HEK293 (cell line): ENCODE results near the gene HPCAL1.

Source experiments
- CTCF ChIA-PET: fragments of 350-600 bp; formaldehyde crosslinking; extraction: SDS; loops from one replicate; lab custom pipeline; 2021; ENCODE audit warnings: antibody characterized with exemption; lab: Yijun Ruan, JAX
- POLR2A ChIA-PET: fragments of 300-600 bp; formaldehyde crosslinking; extraction: SDS; loops from one replicate; lab custom pipeline; 2020; ENCODE audit warnings: antibody characterized with exemption, inconsistent platforms; lab: Yijun Ruan, JAX
- H3K27ac ChIP-seq: fragments of 200-500 bp; sonication (Bioruptor generic); 2 replicates; pipeline ENCODE4 v1.5.1; 2014; ENCODE audit warnings: low read depth, low read length, control low read depth, inconsistent platforms; ENCODE audit errors: extremely low read depth
- H3K36me3 ChIP-seq, 2 experiments: fragments of 200-500 bp in 1 of 2; sonication (Bioruptor generic) in 1 of 2; 1 replicate in 1 of 2; 2 replicates in 1 of 2; pipeline ENCODE4 v1.5.1; 2014 to 2017; ENCODE audit warnings: inconsistent platforms in 2 of 2, low read length in 2 of 2; ENCODE audit not compliant: control insufficient read depth in 2 of 2, insufficient read depth in 1 of 2
- H3K4me1 ChIP-seq: fragments of 200-500 bp; sonication (Bioruptor generic); 2 replicates; pipeline ENCODE4 v1.5.1; 2014; ENCODE audit warnings: mild to moderate bottlenecking, low read length, inconsistent platforms; ENCODE audit not compliant: control insufficient read depth, insufficient read depth
- H3K4me3 ChIP-seq: 2 replicates; pipeline ENCODE4 v1.5.1; 2011; ENCODE audit warnings: low read depth, mild to moderate bottlenecking, control low read depth, low read length, moderate library complexity
- H3K9me3 ChIP-seq: fragments of 200-500 bp; sonication (Bioruptor generic); 2 replicates; pipeline ENCODE4 v1.5.1; 2014; ENCODE audit warnings: low read depth, low read length, inconsistent platforms; ENCODE audit not compliant: control insufficient read depth, insufficient read depth
- BCL11B ChIP-seq: fragments of 450-650 bp; formaldehyde crosslinking; IDR thresholded peaks from 2 replicates; pipeline ENCODE4 v1.5.1; 2016; ENCODE audit warnings: low read depth, missing biosample characterization, missing genetic modification characterization
- GLIS2 ChIP-seq: fragments of 450-650 bp; formaldehyde crosslinking; IDR thresholded peaks from 2 replicates; pipeline ENCODE4 v1.5.1; 2016; ENCODE audit warnings: missing biosample characterization, missing genetic modification characterization
- OSR2 ChIP-seq: fragments of 450-650 bp; formaldehyde crosslinking; IDR thresholded peaks from 2 replicates; pipeline ENCODE4 v1.5.1; 2016; ENCODE audit warnings: missing biosample characterization, missing genetic modification characterization
- RBAK ChIP-seq: fragments of 450-650 bp; formaldehyde crosslinking; IDR thresholded peaks from 2 replicates; pipeline ENCODE4 v1.5.1; 2016; ENCODE audit warnings: missing biosample characterization, missing genetic modification characterization
- SP2 ChIP-seq: fragments of 450-650 bp; formaldehyde crosslinking; IDR thresholded peaks from 2 replicates; pipeline ENCODE4 v1.5.1; 2016; ENCODE audit warnings: missing biosample characterization, missing genetic modification characterization
- SP3 ChIP-seq: fragments of 450-650 bp; formaldehyde crosslinking; IDR thresholded peaks from 2 replicates; pipeline ENCODE4 v1.5.1; 2016; ENCODE audit warnings: missing biosample characterization, missing genetic modification characterization
- ZBTB20 ChIP-seq: fragments of 450-650 bp; formaldehyde crosslinking; IDR thresholded peaks from 2 replicates; pipeline ENCODE4 v1.5.1; 2016; ENCODE audit warnings: missing biosample characterization, missing genetic modification characterization
- ZBTB8A ChIP-seq: fragments of 450-650 bp; formaldehyde crosslinking; IDR thresholded peaks from 2 replicates; pipeline ENCODE4 v1.5.1; 2016; ENCODE audit warnings: missing biosample characterization, missing genetic modification characterization
- ZEB2 ChIP-seq: fragments of 450-650 bp; formaldehyde crosslinking; IDR thresholded peaks from 2 replicates; pipeline ENCODE4 v1.5.1; 2016; ENCODE audit warnings: missing biosample characterization, missing genetic modification characterization
- ZFP37 ChIP-seq: fragments of 450-650 bp; formaldehyde crosslinking; IDR thresholded peaks from 2 replicates; pipeline ENCODE4 v1.5.1; 2016; ENCODE audit warnings: missing biosample characterization, missing genetic modification characterization
- ZIC2 ChIP-seq: fragments of 450-650 bp; formaldehyde crosslinking; IDR thresholded peaks from 2 replicates; pipeline ENCODE4 v1.5.1; 2016; ENCODE audit warnings: missing biosample characterization, missing genetic modification characterization
- ZNF155 ChIP-seq: fragments of 450-650 bp; formaldehyde crosslinking; IDR thresholded peaks from 2 replicates; pipeline ENCODE4 v1.5.1; 2016; ENCODE audit warnings: missing biosample characterization, missing genetic modification characterization
- ZNF175 ChIP-seq: fragments of 450-650 bp; formaldehyde crosslinking; IDR thresholded peaks from 2 replicates; pipeline ENCODE4 v1.5.1; 2016; ENCODE audit warnings: missing biosample characterization, missing genetic modification characterization
- ZNF202 ChIP-seq: fragments of 450-650 bp; formaldehyde crosslinking; IDR thresholded peaks from 2 replicates; pipeline ENCODE4 v1.5.1; 2016; ENCODE audit warnings: missing biosample characterization, missing genetic modification characterization, borderline replicate concordance
- ZNF24 ChIP-seq: fragments of 450-650 bp; formaldehyde crosslinking; IDR thresholded peaks from 2 replicates; pipeline ENCODE4 v1.5.1; 2016; ENCODE audit warnings: missing biosample characterization, missing genetic modification characterization
- ZNF248 ChIP-seq: fragments of 450-650 bp; formaldehyde crosslinking; IDR thresholded peaks from 2 replicates; pipeline ENCODE4 v1.5.1; 2017; ENCODE audit warnings: missing biosample characterization, missing genetic modification characterization
- ZNF274 ChIP-seq, 2 experiments: fragments of 200-500 bp in 1 of 2; fragments of 450-650 bp in 1 of 2; sonication (Bioruptor generic) in 1 of 2; formaldehyde crosslinking in 1 of 2; IDR thresholded peaks; 2 replicates each; pipeline versions ENCODE4 v1.5.1 to v1.6.1; 2014 to 2016; ENCODE audit warnings: borderline replicate concordance in 1 of 2, inconsistent platforms in 1 of 2, low read length in 1 of 2, missing biosample characterization in 1 of 2, missing genetic modification characterization in 1 of 2
- ZNF311 ChIP-seq: fragments of 450-650 bp; formaldehyde crosslinking; IDR thresholded peaks from 2 replicates; pipeline ENCODE4 v1.5.1; 2017; ENCODE audit warnings: missing biosample characterization, missing genetic modification characterization, borderline replicate concordance
- ZNF423 ChIP-seq: fragments of 450-650 bp; formaldehyde crosslinking; IDR thresholded peaks from 2 replicates; pipeline ENCODE4 v1.5.1; 2016; ENCODE audit warnings: missing biosample characterization, missing genetic modification characterization
- ZNF473 ChIP-seq: fragments of 450-650 bp; formaldehyde crosslinking; IDR thresholded peaks from 2 replicates; pipeline ENCODE4 v1.5.1; 2017; ENCODE audit warnings: missing biosample characterization, missing genetic modification characterization
- ZNF48 ChIP-seq: fragments of 450-650 bp; formaldehyde crosslinking; IDR thresholded peaks from 2 replicates; pipeline ENCODE4 v1.5.1; 2016; ENCODE audit warnings: missing biosample characterization, missing genetic modification characterization
- ZNF561 ChIP-seq: fragments of 450-650 bp; IDR thresholded peaks from 2 replicates; pipeline ENCODE4 v1.5.1; 2018; ENCODE audit warnings: missing biosample characterization, missing genetic modification characterization, borderline replicate concordance
- ZNF610 ChIP-seq: fragments of 450-650 bp; formaldehyde crosslinking; IDR thresholded peaks from 2 replicates; pipeline ENCODE4 v1.5.1; 2016; ENCODE audit warnings: missing biosample characterization, missing genetic modification characterization, borderline replicate concordance
- ZNF621 ChIP-seq: fragments of 450-650 bp; formaldehyde crosslinking; IDR thresholded peaks from 2 replicates; pipeline ENCODE4 v1.5.1; 2017; ENCODE audit warnings: missing biosample characterization, missing genetic modification characterization
- ZNF624 ChIP-seq: fragments of 450-650 bp; formaldehyde crosslinking; IDR thresholded peaks from 2 replicates; pipeline ENCODE4 v1.5.1; 2017; ENCODE audit warnings: missing biosample characterization, missing genetic modification characterization
- ZNF626 ChIP-seq: fragments of 450-650 bp; sonication (Bioruptor Pico); formaldehyde crosslinking; IDR thresholded peaks from 2 replicates; pipeline ENCODE4 v1.5.1; 2018; ENCODE audit warnings: missing biosample characterization, missing genetic modification characterization, inconsistent platforms
- ZNF658 ChIP-seq: fragments of 450-650 bp; formaldehyde crosslinking; IDR thresholded peaks from 2 replicates; pipeline ENCODE4; 2016; ENCODE audit warnings: missing biosample characterization, missing genetic modification characterization
- ZNF701 ChIP-seq: fragments of 450-650 bp; formaldehyde crosslinking; IDR thresholded peaks from 2 replicates; pipeline ENCODE4 v1.5.1; 2016; ENCODE audit warnings: missing biosample characterization, missing genetic modification characterization
- ZNF791 ChIP-seq: fragments of 450-650 bp; formaldehyde crosslinking; IDR thresholded peaks from 2 replicates; pipeline ENCODE4 v1.5.1; 2016; ENCODE audit warnings: missing biosample characterization, missing genetic modification characterization
- ZNF792 ChIP-seq: fragments of 450-650 bp; formaldehyde crosslinking; IDR thresholded peaks from 2 replicates; pipeline ENCODE4 v1.5.1; 2016; ENCODE audit warnings: missing biosample characterization, missing genetic modification characterization
- ZNF830 ChIP-seq: fragments of 450-650 bp; IDR thresholded peaks from 2 replicates; pipeline ENCODE4 v1.5.0; 2018; ENCODE audit warnings: missing biosample characterization, missing genetic modification characterization, low read depth, mild to moderate bottlenecking, moderate library complexity
- TF ChIP-seq, protein P1 (sequence below): fragments of 450-650 bp; formaldehyde crosslinking; IDR thresholded peaks from 2 replicates; pipeline ENCODE4 v1.5.1; 2016; ENCODE audit warnings: missing biosample characterization, missing genetic modification characterization
- TF ChIP-seq, protein P2 (sequence below): fragments of 450-650 bp; formaldehyde crosslinking; conservative IDR thresholded peaks from 2 replicates; pipeline ENCODE4 v1.5.1; 2016; ENCODE audit warnings: low read depth, missing biosample characterization, missing genetic modification characterization
- TF ChIP-seq, protein P3 (sequence below): fragments of 450-650 bp; formaldehyde crosslinking; IDR thresholded peaks from 2 replicates; pipeline ENCODE4 v1.5.1; 2016; ENCODE audit warnings: missing biosample characterization, missing genetic modification characterization, borderline replicate concordance

Gene HPCAL1

GRCh38 chr2:10348891-10349290, 46.2 kb downstream of the HPCAL1 start (continued):
- TF ChIP-seq ZNF626 (no peak), ZNF624 (no peak), ZNF830 (tag by site-specific recombination) (no peak), ZNF561 (tag by site-specific recombination) (no peak), ZNF701 (tag by site-specific recombination) (no peak)

GRCh38 chr2:10350761-10351160, 48.1 kb downstream of the HPCAL1 start:
- Histone ChIP-seq H3K4me1 (no peaks in the 10 kb centered on the region), H3K27ac (no peak overlapping the region)
- POLR2A ChIA-PET = no interaction called here
- TF ChIP-seq OSR2 = no peak
- no peak for TF ChIP-seq ZNF473 (tag by site-specific recombination)
- no peak for TF ChIP-seq ZNF48
- no peak for TF ChIP-seq ZFP37
- no peak for TF ChIP-seq SP3 (tag by site-specific recombination)
- TF ChIP-seq ZNF311 = no peak
- no peak for TF ChIP-seq ZNF791 (tag by site-specific recombination)
- no peak for TF ChIP-seq ZNF423
- TF ChIP-seq, protein P1, sequence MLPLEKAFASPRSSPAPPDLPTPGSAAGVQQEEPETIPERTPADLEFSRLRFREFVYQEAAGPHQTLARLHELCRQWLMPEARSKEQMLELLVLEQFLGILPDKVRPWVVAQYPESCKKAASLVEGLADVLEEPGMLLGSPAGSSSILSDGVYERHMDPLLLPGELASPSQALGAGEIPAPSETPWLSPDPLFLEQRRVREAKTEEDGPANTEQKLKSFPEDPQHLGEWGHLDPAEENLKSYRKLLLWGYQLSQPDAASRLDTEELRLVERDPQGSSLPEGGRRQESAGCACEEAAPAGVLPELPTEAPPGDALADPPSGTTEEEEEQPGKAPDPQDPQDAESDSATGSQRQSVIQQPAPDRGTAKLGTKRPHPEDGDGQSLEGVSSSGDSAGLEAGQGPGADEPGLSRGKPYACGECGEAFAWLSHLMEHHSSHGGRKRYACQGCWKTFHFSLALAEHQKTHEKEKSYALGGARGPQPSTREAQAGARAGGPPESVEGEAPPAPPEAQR = no peak
- TF ChIP-seq ZNF658 (tag by site-specific recombination) = no peak
- TF ChIP-seq ZNF175 = no peak
- TF ChIP-seq BCL11B (tag by site-specific recombination) = no peak
- no peak for TF ChIP-seq ZNF621
- TF ChIP-seq ZNF155 (tag by site-specific recombination) = no peak
- TF ChIP-seq, protein P2, sequence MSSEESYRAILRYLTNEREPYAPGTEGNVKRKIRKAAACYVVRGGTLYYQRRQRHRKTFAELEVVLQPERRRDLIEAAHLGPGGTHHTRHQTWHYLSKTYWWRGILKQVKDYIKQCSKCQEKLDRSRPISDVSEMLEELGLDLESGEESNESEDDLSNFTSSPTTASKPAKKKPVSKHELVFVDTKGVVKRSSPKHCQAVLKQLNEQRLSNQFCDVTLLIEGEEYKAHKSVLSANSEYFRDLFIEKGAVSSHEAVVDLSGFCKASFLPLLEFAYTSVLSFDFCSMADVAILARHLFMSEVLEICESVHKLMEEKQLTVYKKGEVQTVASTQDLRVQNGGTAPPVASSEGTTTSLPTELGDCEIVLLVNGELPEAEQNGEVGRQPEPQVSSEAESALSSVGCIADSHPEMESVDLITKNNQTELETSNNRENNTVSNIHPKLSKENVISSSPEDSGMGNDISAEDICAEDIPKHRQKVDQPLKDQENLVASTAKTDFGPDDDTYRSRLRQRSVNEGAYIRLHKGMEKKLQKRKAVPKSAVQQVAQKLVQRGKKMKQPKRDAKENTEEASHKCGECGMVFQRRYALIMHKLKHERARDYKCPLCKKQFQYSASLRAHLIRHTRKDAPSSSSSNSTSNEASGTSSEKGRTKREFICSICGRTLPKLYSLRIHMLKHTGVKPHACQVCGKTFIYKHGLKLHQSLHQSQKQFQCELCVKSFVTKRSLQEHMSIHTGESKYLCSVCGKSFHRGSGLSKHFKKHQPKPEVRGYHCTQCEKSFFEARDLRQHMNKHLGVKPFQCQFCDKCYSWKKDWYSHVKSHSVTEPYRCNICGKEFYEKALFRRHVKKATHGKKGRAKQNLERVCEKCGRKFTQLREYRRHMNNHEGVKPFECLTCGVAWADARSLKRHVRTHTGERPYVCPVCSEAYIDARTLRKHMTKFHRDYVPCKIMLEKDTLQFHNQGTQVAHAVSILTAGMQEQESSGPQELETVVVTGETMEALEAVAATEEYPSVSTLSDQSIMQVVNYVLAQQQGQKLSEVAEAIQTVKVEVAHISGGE (tag by site-specific recombination) = no peak
- TF ChIP-seq ZNF248 (tag by site-specific recombination) = no peak
- no peak for TF ChIP-seq ZNF792 (tag by site-specific recombination)
- TF ChIP-seq, all 188 proteins: peak for 0
- H3K9me3 ChIP-seq = no peaks in the 10 kb centered on the region
- CTCF ChIA-PET = no interaction called here
- no peak overlapping the region for H3K4me3 ChIP-seq
- no peaks in the 10 kb centered on the region for H3K36me3 ChIP-seq

DNA sequence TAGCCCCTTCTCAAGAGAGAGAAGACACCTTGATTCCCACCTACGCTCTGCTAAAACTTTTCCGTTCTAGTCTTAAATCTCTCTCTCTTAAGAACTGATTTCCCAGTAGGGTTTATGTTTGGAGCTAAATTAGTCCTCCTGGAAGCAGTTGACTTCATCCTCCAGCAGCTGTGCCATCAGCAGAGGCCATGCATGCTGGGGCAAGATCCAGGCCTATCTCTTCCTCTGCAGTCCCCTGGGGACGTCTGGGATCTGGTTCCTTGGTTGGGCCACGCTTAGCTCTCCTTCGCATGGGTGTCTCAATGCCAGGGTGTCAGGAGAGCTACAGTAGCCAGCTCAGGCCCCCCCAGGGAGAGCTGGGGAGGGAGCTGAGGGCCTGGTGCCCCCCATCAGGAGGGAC, 49.7 kb downstream of the HPCAL1 start:
- Histone ChIP-seq H3K4me3 (no peak overlapping the region), H3K4me1 (no peaks in the 10 kb centered on the region), H3K9me3 (no peaks in the 10 kb centered on the region), H3K36me3 (no peaks in the 10 kb centered on the region), H3K27ac (no peak overlapping the region)
- ChIA-PET CTCF (no interaction called here), POLR2A (no interaction called here)
- no peak for TF ChIP-seq ZNF202 (tag by site-specific recombination)
- TF ChIP-seq ZEB2 (tag by site-specific recombination) = no peak
- TF ChIP-seq ZNF24 (tag by site-specific recombination) = no peak
- TF ChIP-seq RBAK (tag by site-specific recombination) = no peak
- TF ChIP-seq SP2 (tag by site-specific recombination) = no peak
- no peak for TF ChIP-seq ZBTB20 (tag by site-specific recombination)
- TF ChIP-seq ZIC2 = no peak
- TF ChIP-seq, protein P3, sequence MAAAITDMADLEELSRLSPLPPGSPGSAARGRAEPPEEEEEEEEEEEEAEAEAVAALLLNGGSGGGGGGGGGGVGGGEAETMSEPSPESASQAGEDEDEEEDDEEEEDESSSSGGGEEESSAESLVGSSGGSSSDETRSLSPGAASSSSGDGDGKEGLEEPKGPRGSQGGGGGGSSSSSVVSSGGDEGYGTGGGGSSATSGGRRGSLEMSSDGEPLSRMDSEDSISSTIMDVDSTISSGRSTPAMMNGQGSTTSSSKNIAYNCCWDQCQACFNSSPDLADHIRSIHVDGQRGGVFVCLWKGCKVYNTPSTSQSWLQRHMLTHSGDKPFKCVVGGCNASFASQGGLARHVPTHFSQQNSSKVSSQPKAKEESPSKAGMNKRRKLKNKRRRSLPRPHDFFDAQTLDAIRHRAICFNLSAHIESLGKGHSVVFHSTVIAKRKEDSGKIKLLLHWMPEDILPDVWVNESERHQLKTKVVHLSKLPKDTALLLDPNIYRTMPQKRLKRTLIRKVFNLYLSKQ (tag by site-specific recombination) = no peak
- no peak for TF ChIP-seq ZBTB8A (tag by site-specific recombination)
- TF ChIP-seq ZNF610 (tag by site-specific recombination) = no peak
- no peak for TF ChIP-seq GLIS2
- TF ChIP-seq ZNF274 (IDR thresholded peaks at IDR 0.05; ENCODE audit: low read length) = no peak
- TF ChIP-seq ZNF274 (tag by site-specific recombination; IDR thresholded peaks at IDR 0.05; ENCODE audit: borderline replicate concordance) = no peak
